K562 (cell line): Measurements from ENCODE around the gene POLR3A. TPM values are rescaled to one million over a fixed set of nuclear protein-coding genes. Genes with fewer than 3 reads are reported as not detected.

Source experiments
- ARHGAP35 ChIP-seq: fragments of 450-650 bp; IDR thresholded peaks from 2 replicates; pipeline ENCODE4 v1.6.1; 2018; ENCODE audit not compliant: partially characterized antibody
- ATF2 ChIP-seq: sonication (generic); formaldehyde crosslinking; IDR thresholded peaks from 2 replicates; pipeline ENCODE4 v1.8.1; 2022; ENCODE audit warnings: missing genetic modification reagents
- ATF4 ChIP-seq: fragments of 450-650 bp; formaldehyde crosslinking; IDR thresholded peaks from 2 replicates; pipeline ENCODE4 v1.4.0; 2022; ENCODE audit warnings: mild to moderate bottlenecking, moderate library complexity
- BACH1 ChIP-seq: fragments of 200-800 bp; sonication (Bioruptor generic); IDR thresholded peaks from 2 replicates; pipeline ENCODE4 v1.6.1; 2016; ENCODE audit warnings: missing genetic modification characterization, missing compliant biosample characterization
- C11orf30 ChIP-seq: fragments of 450-650 bp; IDR thresholded peaks from 2 replicates; pipeline ENCODE4 v1.6.1; 2016; ENCODE audit warnings: low read depth, mild to moderate bottlenecking
- DACH1 ChIP-seq: fragments of 450-650 bp; IDR thresholded peaks from 2 replicates; pipeline ENCODE4 v1.6.1; 2018; ENCODE audit not compliant: partially characterized antibody
- E2F6 ChIP-seq, 2 experiments: IDR thresholded peaks; 2 replicates each; pipeline ENCODE4 v1.6.1; 2011; ENCODE audit warnings: borderline replicate concordance in 1 of 2, control low read depth in 1 of 2, low read depth in 1 of 2, low read length in 1 of 2, mild to moderate bottlenecking in 1 of 2, mixed read lengths in 1 of 2, moderate library complexity in 1 of 2; ENCODE audit not compliant: insufficient read depth in 1 of 2, insufficient read length in 1 of 2, poor library complexity in 1 of 2, severe bottlenecking in 1 of 2; ENCODE audit errors: extremely low read depth in 1 of 2
- HEY1 ChIP-seq: fragments of 250-450 bp; sonication (Bioruptor Pico); IDR thresholded peaks from 2 replicates; pipeline ENCODE4 v1.5.0; 2020; ENCODE audit warnings: mild to moderate bottlenecking, moderate library complexity, borderline replicate concordance
- HMG20B ChIP-seq: fragments of 250-450 bp; sonication (Bioruptor Pico); IDR thresholded peaks from 2 replicates; pipeline ENCODE4 v1.5.0; 2021; ENCODE audit warnings: mild to moderate bottlenecking
- HNRNPLL ChIP-seq: fragments of 200-400 bp; formaldehyde crosslinking; IDR thresholded peaks from 2 replicates; pipeline ENCODE4 v1.6.1; 2017; ENCODE audit warnings: low read length, low read depth, mild to moderate bottlenecking; ENCODE audit not compliant: poor library complexity, severe bottlenecking
- MAX ChIP-seq: sonication (generic); formaldehyde crosslinking; IDR thresholded peaks from 2 replicates; pipeline ENCODE4 v1.9.0; 2022; ENCODE audit warnings: mild to moderate bottlenecking, missing genetic modification reagents
- MBD1 ChIP-seq: fragments of 250-450 bp; sonication (Bioruptor Pico); IDR thresholded peaks from 2 replicates; pipeline ENCODE4 v1.8.0; 2022; ENCODE audit warnings: inconsistent platforms
- MTF1 ChIP-seq: fragments of 250-450 bp; sonication (Bioruptor Pico); IDR thresholded peaks from 2 replicates; pipeline ENCODE4 v1.9.0; 2021; ENCODE audit warnings: moderate library complexity, mild to moderate bottlenecking, inconsistent platforms, borderline replicate concordance
- NFATC3 ChIP-seq: fragments of 450-650 bp; IDR thresholded peaks from 2 replicates; pipeline ENCODE4 v1.6.1; 2017; ENCODE audit warnings: mild to moderate bottlenecking
- NR0B1 ChIP-seq: fragments of 450-650 bp; IDR thresholded peaks from one replicate; pipeline ENCODE4 v1.6.1; 2018; ENCODE audit warnings: mild to moderate bottlenecking, moderate library complexity; ENCODE audit not compliant: partially characterized antibody
- TFE3 ChIP-seq: fragments of 450-650 bp; formaldehyde crosslinking; IDR thresholded peaks from 2 replicates; pipeline ENCODE4 v1.4.0; 2020; ENCODE audit warnings: mild to moderate bottlenecking, mixed read lengths
- ZNF589 ChIP-seq: fragments of 200-800 bp; sonication (Bioruptor generic); IDR thresholded peaks from 2 replicates; pipeline ENCODE4 v1.6.1; 2016; ENCODE audit warnings: low read depth, missing genetic modification characterization, missing compliant biosample characterization
- polyA plus RNA-seq, 8 experiments: library from polyadenylated mRNA; depleted of rRNA in 4 of 8; stranded (reverse) in 5 of 8; unstranded in 3 of 8; fragments of >200 nt; fragmentation: Nextera tagmentation in 2 of 8; fragmentation: Illumina TruSeq in 1 of 8; extraction: Ambion mirVana in 2 of 8; extraction: Trizol in 1 of 8; gene quantifications; 2 replicates each; pipeline versions ENCODE4 v1.2.1 to v1.2.3, GENCODE V29; 2011 to 2014; ENCODE audit warnings: inconsistent platforms in 1 of 8, missing spikeins in 1 of 8
- total RNA-seq, 7 experiments: library from RNA; depleted of rRNA in 6 of 7; stranded (reverse); fragments of >200 nt in 6 of 7; fragmentation: Illumina TruSeq in 2 of 7; extraction: Trizol in 2 of 7; gene quantifications; 2 replicates each; pipeline versions ENCODE4 v1.2.1 to v1.2.3, GENCODE V29; 2011 to 2021; ENCODE audit warnings: low replicate concordance in 1 of 7

The POLR3A gene
- total and polyA plus RNA-seq, 9 of the 15 experiments (the other 6 are each of a cell fraction or from before 2014, with no cell fraction given): 14.9 to 37.0 (median 26.7) TPM

- no peak for TF ChIP-seq MTF1 (CRISPR knock-in tag)
- no peak for TF ChIP-seq HEY1 (CRISPR knock-in tag)
- no peak for TF ChIP-seq NR0B1
- TF ChIP-seq MAX (CRISPR knock-in tag): peak; percentile 97
- TF ChIP-seq TFE3 (CRISPR knock-in tag): no peak
- 0 out of 2 replicates have a peak, but pooled peaks have one; percentile 29 for TF ChIP-seq NFATC3
- no peak for TF ChIP-seq ATF2 (CRISPR knock-in tag)
- no peak for TF ChIP-seq DACH1
- TF ChIP-seq BACH1 (tag): peak; percentile 29; the same call in 1 of the 2 replicates
- TF ChIP-seq ZNF589 (CRISPR knock-in tag): no peak
- no peak for TF ChIP-seq HMG20B (CRISPR knock-in tag)
- 0 out of 2 replicates have a peak, but pooled peaks have one; percentile 5 for TF ChIP-seq C11orf30
- TF ChIP-seq ARHGAP35: no peak
- peak; percentile 43 to 53 for TF ChIP-seq E2F6 (IDR thresholded peaks at IDR 0.05; ENCODE audit: borderline replicate concordance in 1 of 2, extremely low read depth in 1 of 2, insufficient read depth in 1 of 2, insufficient read length in 1 of 2, low read depth in 1 of 2, low read length in 1 of 2, poor library complexity in 1 of 2, severe bottlenecking in 1 of 2)
- TF ChIP-seq ATF4 (CRISPR knock-in tag): no peak
- TF ChIP-seq HNRNPLL: peak; percentile 68
- TF ChIP-seq MBD1 (CRISPR knock-in tag): no peak
These were observed 4.5 kb upstream of the POLR3A start, which contains the start of gene RPS24 (continued) for GRCh38 chr10:78033637-78034470.
